Transverse colon (tissue), 4 donors: Measurements from ENCODE around the gene TNC.

ENCODE experiments used
- EP300 ChIP-seq: sonication (generic); formaldehyde crosslinking; IDR thresholded peaks from one replicate; pipeline ENCODE4 v1.6.1; 2017; ENCODE audit warnings: antibody characterized with exemption, low read depth
- POLR2A ChIP-seq: fragments of 450-650 bp; IDR thresholded peaks from one replicate; pipeline ENCODE4 v1.6.1; 2016; ENCODE audit warnings: antibody characterized with exemption, mild to moderate bottlenecking, moderate library complexity
- POLR2AphosphoS5 ChIP-seq, 3 donors: sonication (generic); formaldehyde crosslinking; IDR thresholded peaks; one replicate each; pipeline ENCODE4 v1.6.1; 2016; ENCODE audit warnings: antibody characterized with exemption in 3 of 3
- TF ChIP-seq, protein P1 (sequence below), 5 experiments: fragments of 200-600 bp in 3 of 5; fragments of 450-650 bp in 2 of 5; sonication (generic) in 3 of 5; IDR thresholded peaks; 1 replicate in 2 of 5; 2 replicates in 3 of 5; pipeline ENCODE4 v1.5.1; 2016 to 2017; ENCODE audit warnings: antibody characterized with exemption in 5 of 5, inconsistent platforms in 3 of 5, mild to moderate bottlenecking in 2 of 5, moderate library complexity in 1 of 5

DNA sequence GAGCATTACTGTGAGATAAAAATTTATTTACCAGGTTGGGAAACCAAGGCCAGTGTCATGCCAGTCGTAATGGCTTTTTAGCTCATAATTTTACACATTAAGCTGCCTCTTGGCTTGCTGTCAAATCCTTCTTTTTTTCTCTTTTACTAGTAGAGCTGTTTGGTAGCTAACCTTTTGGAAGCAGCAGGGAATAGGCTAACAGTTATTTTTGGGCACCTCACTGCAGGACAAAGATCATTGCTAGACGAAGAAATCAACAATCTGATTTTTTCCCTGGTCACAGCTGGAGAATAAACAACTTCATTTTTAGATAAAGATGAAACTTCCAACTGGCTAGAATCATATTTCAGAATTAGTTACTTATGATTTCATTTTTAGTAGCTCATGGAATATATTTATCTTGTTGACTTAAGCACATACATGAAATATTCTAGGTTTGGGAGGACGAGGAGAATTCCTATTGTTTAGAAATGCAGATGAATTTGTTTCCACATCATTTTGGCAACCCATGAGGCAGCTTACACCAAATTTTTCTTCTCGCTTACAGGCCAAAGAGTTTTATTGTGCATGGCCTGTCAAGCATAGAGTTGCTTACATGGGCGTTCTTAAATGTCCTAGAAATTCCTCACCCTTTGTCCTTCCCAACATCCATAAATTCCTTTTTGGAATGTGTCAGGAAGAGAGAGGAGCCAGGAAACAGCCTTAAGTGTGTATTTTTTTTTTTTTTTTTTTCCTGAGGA lies 19.6 kb downstream of the TNC start:
- TF ChIP-seq, protein P1, sequence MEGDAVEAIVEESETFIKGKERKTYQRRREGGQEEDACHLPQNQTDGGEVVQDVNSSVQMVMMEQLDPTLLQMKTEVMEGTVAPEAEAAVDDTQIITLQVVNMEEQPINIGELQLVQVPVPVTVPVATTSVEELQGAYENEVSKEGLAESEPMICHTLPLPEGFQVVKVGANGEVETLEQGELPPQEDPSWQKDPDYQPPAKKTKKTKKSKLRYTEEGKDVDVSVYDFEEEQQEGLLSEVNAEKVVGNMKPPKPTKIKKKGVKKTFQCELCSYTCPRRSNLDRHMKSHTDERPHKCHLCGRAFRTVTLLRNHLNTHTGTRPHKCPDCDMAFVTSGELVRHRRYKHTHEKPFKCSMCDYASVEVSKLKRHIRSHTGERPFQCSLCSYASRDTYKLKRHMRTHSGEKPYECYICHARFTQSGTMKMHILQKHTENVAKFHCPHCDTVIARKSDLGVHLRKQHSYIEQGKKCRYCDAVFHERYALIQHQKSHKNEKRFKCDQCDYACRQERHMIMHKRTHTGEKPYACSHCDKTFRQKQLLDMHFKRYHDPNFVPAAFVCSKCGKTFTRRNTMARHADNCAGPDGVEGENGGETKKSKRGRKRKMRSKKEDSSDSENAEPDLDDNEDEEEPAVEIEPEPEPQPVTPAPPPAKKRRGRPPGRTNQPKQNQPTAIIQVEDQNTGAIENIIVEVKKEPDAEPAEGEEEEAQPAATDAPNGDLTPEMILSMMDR (IDR thresholded peaks at IDR 0.05): no peak
- TF ChIP-seq POLR2A: no peak
- no peak for TF ChIP-seq EP300
- TF ChIP-seq POLR2AphosphoS5 (IDR thresholded peaks at IDR 0.05): peak; percentile 54 to 76 (median 74)
